Measurements from ENCODE around the gene PRDM5. TPM values are rescaled to one million over a fixed set of nuclear protein-coding genes. Genes with fewer than 3 reads are reported as not detected.

PRDM5 gene
- total and polyA plus RNA-seq, 2 of the 13 experiments (the other 11 are each of a cell fraction or from before 2014, with no cell fraction given): not detected

DNA sequence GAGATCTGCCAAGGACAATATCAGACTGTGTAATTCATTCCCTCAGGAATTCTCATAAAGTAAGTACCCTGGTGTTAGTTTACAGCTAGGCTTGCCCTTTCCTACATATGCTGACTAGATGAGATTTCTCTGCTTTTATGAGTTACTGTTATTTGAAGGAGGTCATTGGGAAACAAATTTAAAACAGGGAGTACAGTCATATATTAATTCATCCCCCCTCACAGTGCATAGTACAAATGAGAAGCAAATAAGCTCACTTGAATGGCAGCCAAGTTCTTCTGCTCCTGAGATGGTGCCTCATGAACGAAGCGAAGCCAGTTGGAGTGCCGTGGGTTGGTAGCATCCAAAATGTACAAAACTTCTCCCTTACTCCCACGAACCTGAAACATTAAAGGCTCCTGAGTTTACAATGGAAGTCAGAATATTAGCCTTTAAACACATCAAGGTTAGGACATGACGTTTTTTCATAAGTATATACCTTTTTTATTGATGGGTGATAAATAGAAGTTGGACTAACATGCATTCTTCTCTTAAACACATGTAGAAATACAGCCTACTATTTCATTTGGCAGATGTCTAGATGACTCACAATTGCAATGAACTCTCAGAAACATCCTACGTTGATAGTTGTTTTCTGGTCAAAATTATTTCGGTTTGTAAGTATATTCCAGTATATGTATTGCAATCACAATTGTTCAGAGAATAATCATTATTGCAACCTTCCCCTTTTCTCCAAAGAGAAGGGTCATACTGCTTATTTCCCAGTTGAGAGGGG is 69.2 kb downstream of the PRDM5 start (continued):
- TF ChIP-seq, protein P1, sequence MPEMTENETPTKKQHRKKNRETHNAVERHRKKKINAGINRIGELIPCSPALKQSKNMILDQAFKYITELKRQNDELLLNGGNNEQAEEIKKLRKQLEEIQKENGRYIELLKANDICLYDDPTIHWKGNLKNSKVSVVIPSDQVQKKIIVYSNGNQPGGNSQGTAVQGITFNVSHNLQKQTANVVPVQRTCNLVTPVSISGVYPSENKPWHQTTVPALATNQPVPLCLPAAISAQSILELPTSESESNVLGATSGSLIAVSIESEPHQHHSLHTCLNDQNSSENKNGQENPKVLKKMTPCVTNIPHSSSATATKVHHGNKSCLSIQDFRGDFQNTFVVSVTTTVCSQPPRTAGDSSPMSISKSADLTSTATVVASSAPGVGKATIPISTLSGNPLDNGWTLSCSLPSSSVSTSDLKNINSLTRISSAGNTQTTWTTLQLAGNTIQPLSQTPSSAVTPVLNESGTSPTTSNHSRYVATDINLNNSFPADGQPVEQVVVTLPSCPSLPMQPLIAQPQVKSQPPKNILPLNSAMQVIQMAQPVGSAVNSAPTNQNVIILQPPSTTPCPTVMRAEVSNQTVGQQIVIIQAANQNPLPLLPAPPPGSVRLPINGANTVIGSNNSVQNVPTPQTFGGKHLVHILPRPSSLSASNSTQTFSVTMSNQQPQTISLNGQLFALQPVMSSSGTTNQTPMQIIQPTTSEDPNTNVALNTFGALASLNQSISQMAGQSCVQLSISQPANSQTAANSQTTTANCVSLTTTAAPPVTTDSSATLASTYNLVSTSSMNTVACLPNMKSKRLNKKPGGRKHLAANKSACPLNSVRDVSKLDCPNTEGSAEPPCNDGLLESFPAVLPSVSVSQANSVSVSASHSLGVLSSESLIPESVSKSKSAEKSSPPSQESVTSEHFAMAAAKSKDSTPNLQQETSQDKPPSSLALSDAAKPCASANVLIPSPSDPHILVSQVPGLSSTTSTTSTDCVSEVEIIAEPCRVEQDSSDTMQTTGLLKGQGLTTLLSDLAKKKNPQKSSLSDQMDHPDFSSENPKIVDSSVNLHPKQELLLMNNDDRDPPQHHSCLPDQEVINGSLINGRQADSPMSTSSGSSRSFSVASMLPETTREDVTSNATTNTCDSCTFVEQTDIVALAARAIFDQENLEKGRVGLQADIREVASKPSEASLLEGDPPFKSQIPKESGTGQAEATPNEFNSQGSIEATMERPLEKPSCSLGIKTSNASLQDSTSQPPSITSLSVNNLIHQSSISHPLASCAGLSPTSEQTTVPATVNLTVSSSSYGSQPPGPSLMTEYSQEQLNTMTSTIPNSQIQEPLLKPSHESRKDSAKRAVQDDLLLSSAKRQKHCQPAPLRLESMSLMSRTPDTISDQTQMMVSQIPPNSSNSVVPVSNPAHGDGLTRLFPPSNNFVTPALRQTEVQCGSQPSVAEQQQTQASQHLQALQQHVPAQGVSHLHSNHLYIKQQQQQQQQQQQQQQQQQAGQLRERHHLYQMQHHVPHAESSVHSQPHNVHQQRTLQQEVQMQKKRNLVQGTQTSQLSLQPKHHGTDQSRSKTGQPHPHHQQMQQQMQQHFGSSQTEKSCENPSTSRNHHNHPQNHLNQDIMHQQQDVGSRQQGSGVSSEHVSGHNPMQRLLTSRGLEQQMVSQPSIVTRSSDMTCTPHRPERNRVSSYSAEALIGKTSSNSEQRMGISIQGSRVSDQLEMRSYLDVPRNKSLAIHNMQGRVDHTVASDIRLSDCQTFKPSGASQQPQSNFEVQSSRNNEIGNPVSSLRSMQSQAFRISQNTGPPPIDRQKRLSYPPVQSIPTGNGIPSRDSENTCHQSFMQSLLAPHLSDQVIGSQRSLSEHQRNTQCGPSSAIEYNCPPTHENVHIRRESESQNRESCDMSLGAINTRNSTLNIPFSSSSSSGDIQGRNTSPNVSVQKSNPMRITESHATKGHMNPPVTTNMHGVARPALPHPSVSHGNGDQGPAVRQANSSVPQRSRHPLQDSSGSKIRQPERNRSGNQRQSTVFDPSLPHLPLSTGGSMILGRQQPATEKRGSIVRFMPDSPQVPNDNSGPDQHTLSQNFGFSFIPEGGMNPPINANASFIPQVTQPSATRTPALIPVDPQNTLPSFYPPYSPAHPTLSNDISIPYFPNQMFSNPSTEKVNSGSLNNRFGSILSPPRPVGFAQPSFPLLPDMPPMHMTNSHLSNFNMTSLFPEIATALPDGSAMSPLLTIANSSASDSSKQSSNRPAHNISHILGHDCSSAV (CRISPR knock-in tag; IDR thresholded peaks at IDR 0.05; ENCODE audit: borderline replicate concordance): no peak
- TF ChIP-seq ZSCAN9 (CRISPR knock-in tag; IDR thresholded peaks at IDR 0.05; ENCODE audit: borderline replicate concordance) (no peak), ZXDC (CRISPR knock-in tag; IDR thresholded peaks at IDR 0.05) (no peak)
- TF ChIP-seq, protein P2, sequence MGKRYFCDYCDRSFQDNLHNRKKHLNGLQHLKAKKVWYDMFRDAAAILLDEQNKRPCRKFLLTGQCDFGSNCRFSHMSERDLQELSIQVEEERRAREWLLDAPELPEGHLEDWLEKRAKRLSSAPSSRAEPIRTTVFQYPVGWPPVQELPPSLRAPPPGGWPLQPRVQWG (CRISPR knock-in tag; IDR thresholded peaks at IDR 0.05; ENCODE audit: borderline replicate concordance, low read depth): no peak
- TF ChIP-seq, protein P3, sequence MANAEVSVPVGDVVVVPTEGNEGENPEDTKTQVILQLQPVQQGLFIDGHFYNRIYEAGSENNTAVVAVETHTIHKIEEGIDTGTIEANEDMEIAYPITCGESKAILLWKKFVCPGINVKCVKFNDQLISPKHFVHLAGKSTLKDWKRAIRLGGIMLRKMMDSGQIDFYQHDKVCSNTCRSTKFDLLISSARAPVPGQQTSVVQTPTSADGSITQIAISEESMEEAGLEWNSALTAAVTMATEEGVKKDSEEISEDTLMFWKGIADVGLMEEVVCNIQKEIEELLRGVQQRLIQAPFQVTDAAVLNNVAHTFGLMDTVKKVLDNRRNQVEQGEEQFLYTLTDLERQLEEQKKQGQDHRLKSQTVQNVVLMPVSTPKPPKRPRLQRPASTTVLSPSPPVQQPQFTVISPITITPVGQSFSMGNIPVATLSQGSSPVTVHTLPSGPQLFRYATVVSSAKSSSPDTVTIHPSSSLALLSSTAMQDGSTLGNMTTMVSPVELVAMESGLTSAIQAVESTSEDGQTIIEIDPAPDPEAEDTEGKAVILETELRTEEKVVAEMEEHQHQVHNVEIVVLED (CRISPR knock-in tag; IDR thresholded peaks at IDR 0.05; ENCODE audit: borderline replicate concordance): no peak
